ENCODE results near the gene FGG.

DNA sequence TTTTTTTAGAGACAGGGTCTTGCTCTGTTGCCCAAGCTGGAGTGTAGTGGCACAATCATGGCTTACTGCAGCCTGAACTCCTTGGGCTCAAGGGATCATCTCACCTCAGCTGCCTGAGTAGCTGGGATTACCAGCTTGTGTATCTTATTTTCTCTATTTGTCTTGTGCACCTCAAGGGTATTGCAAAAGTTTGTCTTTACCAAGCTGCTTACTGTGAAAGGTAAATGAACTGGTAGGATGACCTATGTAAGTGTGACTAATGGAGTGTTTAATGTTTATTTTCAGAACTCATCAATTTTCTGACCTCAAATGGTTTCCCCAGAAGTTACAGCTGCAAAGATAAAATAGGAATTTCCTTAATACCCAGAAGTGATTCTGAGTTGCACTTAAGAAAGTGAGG is 16.6 kb downstream of the FGG start:
- TF ChIP-seq, protein P1, sequence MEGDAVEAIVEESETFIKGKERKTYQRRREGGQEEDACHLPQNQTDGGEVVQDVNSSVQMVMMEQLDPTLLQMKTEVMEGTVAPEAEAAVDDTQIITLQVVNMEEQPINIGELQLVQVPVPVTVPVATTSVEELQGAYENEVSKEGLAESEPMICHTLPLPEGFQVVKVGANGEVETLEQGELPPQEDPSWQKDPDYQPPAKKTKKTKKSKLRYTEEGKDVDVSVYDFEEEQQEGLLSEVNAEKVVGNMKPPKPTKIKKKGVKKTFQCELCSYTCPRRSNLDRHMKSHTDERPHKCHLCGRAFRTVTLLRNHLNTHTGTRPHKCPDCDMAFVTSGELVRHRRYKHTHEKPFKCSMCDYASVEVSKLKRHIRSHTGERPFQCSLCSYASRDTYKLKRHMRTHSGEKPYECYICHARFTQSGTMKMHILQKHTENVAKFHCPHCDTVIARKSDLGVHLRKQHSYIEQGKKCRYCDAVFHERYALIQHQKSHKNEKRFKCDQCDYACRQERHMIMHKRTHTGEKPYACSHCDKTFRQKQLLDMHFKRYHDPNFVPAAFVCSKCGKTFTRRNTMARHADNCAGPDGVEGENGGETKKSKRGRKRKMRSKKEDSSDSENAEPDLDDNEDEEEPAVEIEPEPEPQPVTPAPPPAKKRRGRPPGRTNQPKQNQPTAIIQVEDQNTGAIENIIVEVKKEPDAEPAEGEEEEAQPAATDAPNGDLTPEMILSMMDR (IDR thresholded peaks at IDR 0.05; ENCODE audit: control extremely low read depth in 1 of 3, insufficient read depth in 1 of 3, low read depth in 1 of 3, low read length in 3 of 3) = no peak
- no peak for TF ChIP-seq RFX5 (IDR thresholded peaks at IDR 0.05; ENCODE audit: borderline replicate concordance, low read depth, low read length)
- TF ChIP-seq POLR2A (IDR thresholded peaks at IDR 0.05; ENCODE audit: control extremely low read depth in 1 of 2, low read depth in 2 of 2, low read length in 2 of 2) = no peak

Measured in H1 (cell line).